Endothelial cell (in vitro differentiated cells): ENCODE measurements around the gene ELOVL2. TPM values are rescaled to one million over a fixed set of nuclear protein-coding genes. Genes with fewer than 3 reads are reported as not detected.

Source experiments
- DNase-seq: peaks from one replicate; pipeline ENCODE4 v3.0.0; 2021; ENCODE audit warnings: low spot score
- H3K27ac Mint-ChIP-seq: one replicate; pipeline ENCODE4 v1.8.0; 2021; ENCODE audit warnings: mixed read lengths, inconsistent platforms; ENCODE audit not compliant: unreplicated experiment
- H3K27me3 Mint-ChIP-seq: one replicate; pipeline ENCODE4 v1.8.0; 2021; ENCODE audit warnings: mild to moderate bottlenecking, moderate library complexity, mixed read lengths, inconsistent platforms; ENCODE audit not compliant: unreplicated experiment
- H3K36me3 Mint-ChIP-seq: one replicate; pipeline ENCODE4 v1.8.0; 2021; ENCODE audit warnings: mild to moderate bottlenecking, low read depth, mixed read lengths, inconsistent platforms; ENCODE audit not compliant: unreplicated experiment
- H3K4me1 Mint-ChIP-seq: one replicate; pipeline ENCODE4 v1.8.0; 2021; ENCODE audit warnings: mild to moderate bottlenecking, mixed read lengths, inconsistent platforms; ENCODE audit not compliant: unreplicated experiment
- H3K4me3 Mint-ChIP-seq: one replicate; pipeline ENCODE4 v1.8.0; 2021; ENCODE audit warnings: mild to moderate bottlenecking, mixed read lengths, inconsistent platforms; ENCODE audit not compliant: unreplicated experiment
- H3K9me3 Mint-ChIP-seq: one replicate; pipeline ENCODE4 v1.8.0; 2021; ENCODE audit warnings: mixed read lengths, inconsistent platforms; ENCODE audit not compliant: unreplicated experiment
- total RNA-seq: library from RNA; stranded (reverse); fragmentation: NEBNext Ultra II Directional; extraction: Animal tissue kit (Norgen Biotek cat#: 25700); gene quantifications from one replicate; pipeline ENCODE4 v1.2.1, GENCODE V29; 2021; ENCODE audit not compliant: unreplicated experiment
- TF ChIP-seq, protein P1 (sequence below): fragments of 200-600 bp; sonication (generic); IDR thresholded peaks from one replicate; pipeline ENCODE4 v1.5.0; 2021; ENCODE audit warnings: antibody characterized with exemption; ENCODE audit not compliant: unreplicated experiment

ELOVL2 gene
- total RNA-seq, 1 donor from 2014 or later: 0.31 TPM

- TF ChIP-seq, protein P1, sequence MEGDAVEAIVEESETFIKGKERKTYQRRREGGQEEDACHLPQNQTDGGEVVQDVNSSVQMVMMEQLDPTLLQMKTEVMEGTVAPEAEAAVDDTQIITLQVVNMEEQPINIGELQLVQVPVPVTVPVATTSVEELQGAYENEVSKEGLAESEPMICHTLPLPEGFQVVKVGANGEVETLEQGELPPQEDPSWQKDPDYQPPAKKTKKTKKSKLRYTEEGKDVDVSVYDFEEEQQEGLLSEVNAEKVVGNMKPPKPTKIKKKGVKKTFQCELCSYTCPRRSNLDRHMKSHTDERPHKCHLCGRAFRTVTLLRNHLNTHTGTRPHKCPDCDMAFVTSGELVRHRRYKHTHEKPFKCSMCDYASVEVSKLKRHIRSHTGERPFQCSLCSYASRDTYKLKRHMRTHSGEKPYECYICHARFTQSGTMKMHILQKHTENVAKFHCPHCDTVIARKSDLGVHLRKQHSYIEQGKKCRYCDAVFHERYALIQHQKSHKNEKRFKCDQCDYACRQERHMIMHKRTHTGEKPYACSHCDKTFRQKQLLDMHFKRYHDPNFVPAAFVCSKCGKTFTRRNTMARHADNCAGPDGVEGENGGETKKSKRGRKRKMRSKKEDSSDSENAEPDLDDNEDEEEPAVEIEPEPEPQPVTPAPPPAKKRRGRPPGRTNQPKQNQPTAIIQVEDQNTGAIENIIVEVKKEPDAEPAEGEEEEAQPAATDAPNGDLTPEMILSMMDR: no peak
- H3K9me3 Mint-ChIP-seq: no peaks in the 10 kb centered on the region
- no peak overlapping the region for H3K4me3 Mint-ChIP-seq
- peaks cover 8% of the 10 kb centered on the region for H3K36me3 Mint-ChIP-seq
- peaks cover 1% of the 10 kb centered on the region for H3K27me3 Mint-ChIP-seq
- H3K27ac Mint-ChIP-seq: no peak overlapping the region
- no peaks in the 10 kb centered on the region for H3K4me1 Mint-ChIP-seq
- no peak for DNase-seq
Observed at GRCh38 chr6:10963113-10963512, 81.0 kb downstream of the ELOVL2 start.

DNA sequence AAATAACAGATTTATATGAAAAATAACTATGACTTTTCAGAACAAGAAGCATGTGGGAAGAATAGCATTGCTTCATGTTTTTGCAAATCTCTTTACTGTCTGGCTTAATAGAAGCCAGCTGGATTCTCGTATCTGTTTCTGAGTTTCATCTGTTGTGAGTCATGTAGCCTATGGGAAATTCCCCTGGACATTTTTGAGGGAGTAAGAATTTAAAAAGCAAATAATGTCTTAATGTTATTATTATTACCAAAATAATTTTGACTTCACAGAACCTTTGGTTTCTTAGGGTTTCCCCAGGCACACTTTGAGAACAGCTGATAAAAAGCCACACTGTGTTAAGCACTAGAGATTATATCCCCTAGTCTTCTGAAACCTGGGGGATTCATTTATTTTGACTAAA is 81.4 kb downstream of the ELOVL2 start:
- Mint-ChIP-seq H3K36me3 (peaks cover 4% of the 10 kb centered on the region), H3K9me3 (no peaks in the 10 kb centered on the region), H3K27me3 (peaks cover 1% of the 10 kb centered on the region), H3K4me1 (no peaks in the 10 kb centered on the region), H3K4me3 (no peak overlapping the region), H3K27ac (no peak overlapping the region)
- DNase-seq: no peak
- TF ChIP-seq, protein P1: no peak

GRCh38 chr6:10961837-10962236 is 82.3 kb downstream of the ELOVL2 start:
- H3K27ac Mint-ChIP-seq: no peak overlapping the region
- H3K27me3 Mint-ChIP-seq: peaks cover 1% of the 10 kb centered on the region
- DNase-seq: no peak
- no peaks in the 10 kb centered on the region for H3K9me3 Mint-ChIP-seq
- H3K4me1 Mint-ChIP-seq: no peaks in the 10 kb centered on the region
- TF ChIP-seq, protein P1: peak; percentile 22
- H3K36me3 Mint-ChIP-seq: peaks cover 4% of the 10 kb centered on the region
- H3K4me3 Mint-ChIP-seq: no peak overlapping the region

DNA sequence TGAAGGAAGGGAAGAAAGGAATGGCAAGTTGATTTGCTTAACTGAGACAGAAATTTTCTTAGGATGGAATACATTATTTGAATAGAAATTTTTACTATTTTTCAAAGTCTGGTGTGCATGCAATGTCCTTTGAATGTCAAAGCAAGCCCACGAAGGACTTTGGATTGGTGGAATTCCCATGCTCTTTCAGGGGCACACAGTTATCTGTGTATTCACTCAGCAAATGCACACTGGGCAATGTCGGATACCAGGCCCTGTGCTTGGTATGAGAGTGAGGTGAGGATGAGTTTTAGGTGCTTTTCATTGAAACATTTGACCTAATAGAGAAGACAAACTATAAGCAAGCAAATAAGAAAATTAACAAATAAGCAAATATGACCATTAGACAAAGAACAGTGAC is 83.9 kb downstream of the ELOVL2 start:
- Mint-ChIP-seq H3K4me3 (no peak overlapping the region), H3K27ac (no peak overlapping the region), H3K27me3 (peaks cover 1% of the 10 kb centered on the region), H3K4me1 (no peaks in the 10 kb centered on the region), H3K36me3 (peaks cover 2% of the 10 kb centered on the region), H3K9me3 (no peaks in the 10 kb centered on the region)
- TF ChIP-seq, protein P1: no peak
- no peak for DNase-seq

DNA sequence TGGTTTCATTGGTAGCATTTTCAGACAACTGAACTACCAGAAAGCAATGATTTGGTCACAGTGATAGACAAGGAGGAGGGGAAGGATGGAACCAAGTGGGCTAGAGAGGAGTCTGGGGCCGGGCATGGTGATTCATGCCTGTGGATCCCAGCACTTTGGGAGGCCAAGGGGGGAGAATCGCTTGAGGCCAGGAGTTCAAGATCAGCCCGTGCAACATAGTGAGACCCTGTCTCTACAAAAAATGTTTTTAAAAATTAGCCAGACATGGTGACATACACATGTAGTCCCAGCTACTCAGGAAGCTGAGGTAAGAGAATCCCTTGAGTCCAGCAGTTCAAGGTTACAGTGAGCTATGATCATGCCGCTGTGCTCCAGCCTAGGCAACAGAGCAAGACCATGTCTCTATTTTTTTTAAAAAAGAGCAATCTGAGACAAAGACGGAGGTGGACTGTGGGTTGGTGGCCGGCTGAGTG is 86.7 kb downstream of the ELOVL2 start:
- Mint-ChIP-seq H3K36me3 (no peaks in the 10 kb centered on the region), H3K27me3 (peaks cover 1% of the 10 kb centered on the region), H3K4me3 (no peak overlapping the region), H3K4me1 (no peaks in the 10 kb centered on the region), H3K9me3 (no peaks in the 10 kb centered on the region), H3K27ac (no peak overlapping the region)
- TF ChIP-seq, protein P1: no peak
- DNase-seq: no peak
